ENCODE data around the gene ANO1.
"Not testable (repeated sequence)": the region's sequence is repeated elsewhere in the genome, so short reads cannot be mapped to it uniquely, and the experiment has no call there.

ANO1 gene

GRCh38 chr11:70212227-70212811 lies 134.2 kb downstream of the ANO1 start:
- no peak for DNase-seq (ENCODE audit: low spot score)

- DNase-seq (ENCODE audit: low spot score) = not testable (repeated sequence)
These were observed 139.3 kb downstream of the ANO1 start for GRCh38 chr11:70217388-70217787.

GRCh38 chr11:70218076-70218475 lies 140.0 kb downstream of the ANO1 start:
- DNase-seq (ENCODE audit: low spot score) = not testable (repeated sequence)

- DNase-seq (ENCODE audit: low spot score) = no peak
These were observed 142.0 kb downstream of the ANO1 start for GRCh38 chr11:70220136-70220535.

GRCh38 chr11:70220920-70221319 lies 142.8 kb downstream of the ANO1 start:
- no peak for DNase-seq (ENCODE audit: low spot score)

- DNase-seq (ENCODE audit: low spot score) = no peak
These were observed 147.6 kb downstream of the ANO1 start for GRCh38 chr11:70225681-70226177.

GRCh38 chr11:70226183-70226582 lies 148.1 kb downstream of the ANO1 start:
- no peak for DNase-seq (ENCODE audit: low spot score)

- DNase-seq (ENCODE audit: low spot score) = no peak
These were observed 148.8 kb downstream of the ANO1 start for GRCh38 chr11:70226967-70227366.

GRCh38 chr11:70229737-70230136 lies 151.6 kb downstream of the ANO1 start:
- DNase-seq (ENCODE audit: low spot score) = no peak

GRCh38 chr11:70230151-70230839 lies 152.2 kb downstream of the ANO1 start:
- DNase-seq (ENCODE audit: low spot score) = no peak

GRCh38 chr11:70230840-70231710 lies 153.0 kb downstream of the ANO1 start:
- DNase-seq (ENCODE audit: low spot score) = no peak

GRCh38 chr11:70233034-70233433 lies 154.9 kb downstream of the ANO1 start:
- no peak for DNase-seq (ENCODE audit: low spot score)

- peak; percentile 13 for DNase-seq (ENCODE audit: low spot score)
These were observed 155.4 kb downstream of the ANO1 start for GRCh38 chr11:70233511-70233934.

- no peak for DNase-seq (ENCODE audit: low spot score)
These were observed 155.8 kb downstream of the ANO1 start for GRCh38 chr11:70233962-70234361.

Measured in D341Med (cell line).